Measurements from ENCODE around the gene PALS2. TPM values are rescaled to one million over a fixed set of nuclear protein-coding genes. Genes with fewer than 3 reads are reported as not detected.

Gene PALS2
- polyA plus RNA-seq, 3 donors = 9.9 to 11.4 (median 11.4) TPM

- DNase-seq (ENCODE audit: extremely low read depth in 1 of 11, low read depth in 9 of 11, low spot score in 4 of 11) = peak in 5 of 11 donors; percentile 19 to 61 (median 41)
These were observed 3.1 kb downstream of the PALS2 start for GRCh38 chr7:24576171-24577025.

GRCh38 chr7:24578052-24578451 is 4.8 kb downstream of the PALS2 start:
- no peak for DNase-seq (ENCODE audit: extremely low read depth in 1 of 11, low read depth in 9 of 11, low spot score in 4 of 11)

GRCh38 chr7:24580283-24580946 is 7.2 kb downstream of the PALS2 start:
- no peak for DNase-seq (ENCODE audit: extremely low read depth in 1 of 11, low read depth in 9 of 11, low spot score in 4 of 11)

DNA sequence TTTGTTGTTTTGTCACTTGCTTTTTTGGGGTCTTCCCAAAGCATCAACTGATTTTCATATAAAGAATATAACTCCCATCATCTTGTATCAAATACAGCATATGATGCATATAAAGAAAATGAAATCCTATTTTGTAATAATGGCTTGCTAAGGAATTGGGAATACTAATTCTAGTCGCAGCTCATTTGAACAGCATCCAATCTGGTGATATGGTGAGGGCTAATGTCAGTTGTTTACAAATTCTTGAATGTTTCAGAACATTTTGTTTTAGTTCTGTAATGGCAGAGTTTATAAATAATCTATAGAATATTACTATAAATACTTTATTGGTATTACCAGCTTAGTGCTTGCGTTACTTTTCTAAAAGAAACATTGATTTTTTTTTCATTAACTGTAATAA is 8.9 kb downstream of the PALS2 start:
- DNase-seq (ENCODE audit: extremely low read depth in 1 of 11, low read depth in 9 of 11, low spot score in 4 of 11) = no peak

DNA sequence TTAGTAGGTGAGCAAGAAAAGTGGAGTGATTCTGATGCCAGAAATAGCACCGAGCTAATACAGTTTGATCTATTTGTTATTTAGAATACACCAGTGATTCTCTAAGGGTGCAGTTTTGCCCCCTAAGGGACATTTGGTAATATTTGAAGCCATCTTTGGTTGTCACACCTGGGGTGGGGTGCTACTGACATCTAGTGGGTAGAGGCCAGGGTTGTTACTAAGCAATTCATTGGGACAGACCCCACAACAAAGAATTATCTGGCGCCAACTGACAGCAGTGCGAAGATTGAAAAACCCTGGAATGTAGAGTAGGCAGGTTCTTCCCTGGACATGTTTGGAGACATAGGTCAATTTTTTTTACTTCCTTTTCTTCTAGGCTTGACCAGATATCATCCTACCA is 14.6 kb downstream of the PALS2 start:
- DNase-seq (ENCODE audit: extremely low read depth in 1 of 11, low read depth in 9 of 11, low spot score in 4 of 11) = no peak

DNA sequence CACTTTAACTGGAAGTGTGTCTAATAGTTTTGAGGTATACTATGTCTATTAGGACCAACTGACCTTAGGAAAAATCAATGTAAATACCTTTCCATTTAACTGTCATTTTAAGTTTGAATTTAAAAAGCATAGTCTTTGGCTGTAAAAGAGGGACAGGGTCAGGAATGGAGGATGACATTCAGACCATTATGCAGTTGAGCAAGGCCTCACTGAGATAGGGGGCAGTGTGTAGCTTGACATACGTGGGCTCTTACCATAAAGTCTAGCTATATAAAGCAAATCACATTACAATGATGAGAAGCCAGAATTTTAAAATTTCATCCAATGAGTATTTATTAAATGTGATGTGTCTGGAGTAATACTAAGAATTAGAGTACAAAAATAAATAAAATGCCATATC is 17.9 kb downstream of the PALS2 start:
- DNase-seq (ENCODE audit: extremely low read depth in 1 of 11, low read depth in 9 of 11, low spot score in 4 of 11) = no peak

DNA sequence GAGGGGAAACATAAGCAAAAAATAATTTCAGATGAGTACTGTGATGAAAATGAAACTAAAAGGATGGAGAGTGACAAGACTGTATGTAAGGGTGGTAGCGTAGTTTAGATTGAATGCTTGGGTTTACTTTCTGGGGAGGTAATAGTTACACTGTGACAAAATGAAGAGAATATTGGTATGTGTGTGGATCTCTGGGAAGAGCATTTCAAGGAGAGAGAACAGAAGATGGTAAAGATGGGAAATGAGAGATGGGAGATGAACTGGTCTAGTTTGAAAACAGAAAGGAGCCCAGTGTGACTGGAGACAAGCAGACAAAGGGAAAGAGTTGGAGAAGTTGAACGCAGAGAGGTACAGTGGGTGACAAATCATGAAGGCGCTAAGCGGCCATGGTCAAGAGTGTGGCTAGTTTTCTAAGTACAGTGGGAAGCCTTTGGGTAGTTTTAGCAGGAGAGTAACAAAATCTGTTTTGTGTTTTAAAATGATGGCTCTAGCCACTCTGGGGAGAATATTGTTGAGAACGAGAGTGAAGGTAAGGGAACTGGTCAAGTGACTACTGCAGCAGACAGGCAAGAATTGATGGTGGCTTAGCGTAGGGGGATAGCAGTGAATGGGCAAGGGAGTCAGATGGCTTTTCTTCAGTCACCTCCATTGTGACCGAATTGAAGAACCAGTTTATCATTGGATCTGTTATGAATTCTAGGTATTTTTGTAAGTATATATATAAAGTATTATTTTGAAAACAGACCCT is 22.6 kb downstream of the PALS2 start:
- no peak for DNase-seq (ENCODE audit: extremely low read depth in 1 of 11, low read depth in 9 of 11, low spot score in 4 of 11)

DNA sequence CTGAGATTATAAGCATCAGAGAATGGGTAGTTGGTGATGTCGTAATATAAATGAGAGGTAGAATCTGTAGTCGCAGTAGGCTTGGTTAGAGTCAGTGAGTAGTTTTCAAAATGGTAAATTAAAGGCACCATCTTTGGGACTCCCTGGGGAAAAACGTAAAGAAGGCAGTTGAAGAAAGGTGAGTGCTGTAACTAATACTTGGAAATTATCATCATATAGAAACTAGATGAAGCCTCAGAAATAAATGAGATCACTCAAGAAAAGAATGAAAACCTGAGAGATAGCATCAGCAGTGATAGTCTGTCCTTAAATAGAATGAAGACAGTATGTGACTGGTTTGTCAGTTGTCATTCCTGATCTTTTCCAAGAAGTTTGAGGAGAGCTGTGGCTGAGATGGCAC is 23.8 kb downstream of the PALS2 start:
- DNase-seq (ENCODE audit: extremely low read depth in 1 of 11, low read depth in 9 of 11, low spot score in 4 of 11) = no peak

DNA sequence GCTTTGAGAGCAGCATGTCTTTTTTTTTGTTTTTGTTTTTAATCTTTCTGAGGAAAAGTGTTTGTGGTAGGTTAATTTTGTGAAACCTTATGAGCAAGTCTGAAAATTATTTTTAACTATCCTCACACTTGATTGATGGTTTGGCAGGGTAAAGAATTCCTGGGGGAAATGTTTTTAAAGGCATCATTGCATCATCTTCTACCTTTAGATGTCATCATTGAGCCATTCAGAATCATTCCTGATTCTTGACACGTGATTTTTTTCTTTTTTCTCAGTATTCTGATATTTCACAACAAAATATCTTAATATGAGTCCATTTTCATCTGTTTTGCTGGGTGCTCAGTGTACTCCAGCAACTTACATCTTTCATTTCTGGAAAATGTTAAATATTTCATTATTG is 28.3 kb downstream of the PALS2 start:
- no peak for DNase-seq (ENCODE audit: extremely low read depth in 1 of 11, low read depth in 9 of 11, low spot score in 4 of 11)

- no peak for DNase-seq (ENCODE audit: extremely low read depth in 1 of 11, low read depth in 9 of 11, low spot score in 4 of 11)
These were observed 29.7 kb downstream of the PALS2 start for GRCh38 chr7:24602860-24603456.

DNA sequence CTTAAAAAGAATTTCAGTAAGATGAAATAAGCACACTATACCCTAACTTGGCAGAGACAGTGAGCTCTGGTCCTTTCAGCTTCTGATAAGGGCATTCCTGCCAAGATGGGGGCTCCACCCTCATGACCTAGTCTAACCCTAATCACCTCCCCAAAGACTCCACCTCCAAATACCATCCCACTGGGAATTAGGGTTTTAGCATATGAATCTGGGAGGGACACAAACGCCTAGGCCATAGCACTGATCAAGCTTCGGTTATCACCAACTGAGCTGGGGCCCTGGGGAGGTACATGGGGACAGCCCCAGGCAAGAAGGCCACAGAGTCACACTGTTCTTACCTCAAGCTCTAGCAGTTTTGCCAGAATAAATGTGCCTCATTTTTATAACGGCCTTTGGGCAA is 31.4 kb downstream of the PALS2 start:
- DNase-seq (ENCODE audit: extremely low read depth in 1 of 11, low read depth in 9 of 11, low spot score in 4 of 11) = no peak

DNA sequence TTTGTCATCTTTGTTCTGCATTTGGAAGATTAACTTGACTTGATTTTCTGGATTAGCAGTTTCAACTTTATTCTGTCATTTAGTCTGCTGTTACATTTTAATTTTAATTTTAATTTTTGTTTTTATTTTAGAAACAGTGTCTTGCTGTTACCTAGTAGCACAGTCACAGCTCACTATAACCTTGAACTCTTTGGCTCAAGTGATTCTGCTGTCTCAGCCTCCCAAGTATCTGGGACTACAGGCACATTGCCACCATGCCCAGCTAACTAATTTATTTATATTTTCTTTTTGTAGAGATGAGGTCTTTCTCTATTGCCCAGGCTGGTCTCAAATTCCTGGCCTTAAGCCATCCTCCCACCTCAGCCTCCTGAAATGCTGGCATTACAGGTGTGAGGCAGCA is 35.3 kb downstream of the PALS2 start:
- DNase-seq (ENCODE audit: extremely low read depth in 1 of 11, low read depth in 9 of 11, low spot score in 4 of 11) = no peak

DNA sequence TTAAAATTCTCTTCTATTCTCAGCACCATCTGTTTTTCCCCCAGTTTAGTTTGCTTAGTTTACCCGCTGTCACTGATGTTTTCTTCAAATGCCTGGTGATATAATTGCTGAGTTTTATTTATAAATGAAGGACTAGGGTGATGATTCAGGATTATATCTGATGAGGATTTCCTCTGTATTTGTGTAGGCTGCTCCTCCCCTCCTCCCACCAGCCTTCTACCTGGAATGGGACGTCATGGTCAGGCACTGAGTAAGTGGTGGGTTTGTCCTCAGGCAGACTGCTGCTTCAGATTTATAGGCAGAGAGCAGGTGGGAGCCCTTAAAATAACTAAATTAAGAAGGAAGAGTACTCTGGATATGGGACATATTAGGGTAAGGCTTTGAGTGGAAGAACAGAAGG is 35.8 kb downstream of the PALS2 start:
- DNase-seq (ENCODE audit: extremely low read depth in 1 of 11, low read depth in 9 of 11, low spot score in 4 of 11) = no peak

GRCh38 chr7:24609570-24609969 is 36.3 kb downstream of the PALS2 start:
- DNase-seq (ENCODE audit: extremely low read depth in 1 of 11, low read depth in 9 of 11, low spot score in 4 of 11) = no peak

- DNase-seq (ENCODE audit: extremely low read depth in 1 of 11, low read depth in 9 of 11, low spot score in 4 of 11) = no peak
These were observed 37.9 kb downstream of the PALS2 start for GRCh38 chr7:24611130-24611529.

GRCh38 chr7:24617957-24618616 is 44.8 kb downstream of the PALS2 start:
- no peak for DNase-seq (ENCODE audit: extremely low read depth in 1 of 11, low read depth in 9 of 11, low spot score in 4 of 11)

GRCh38 chr7:24619978-24620377 is 46.7 kb downstream of the PALS2 start:
- DNase-seq (ENCODE audit: extremely low read depth in 1 of 11, low read depth in 9 of 11, low spot score in 4 of 11) = no peak

DNA sequence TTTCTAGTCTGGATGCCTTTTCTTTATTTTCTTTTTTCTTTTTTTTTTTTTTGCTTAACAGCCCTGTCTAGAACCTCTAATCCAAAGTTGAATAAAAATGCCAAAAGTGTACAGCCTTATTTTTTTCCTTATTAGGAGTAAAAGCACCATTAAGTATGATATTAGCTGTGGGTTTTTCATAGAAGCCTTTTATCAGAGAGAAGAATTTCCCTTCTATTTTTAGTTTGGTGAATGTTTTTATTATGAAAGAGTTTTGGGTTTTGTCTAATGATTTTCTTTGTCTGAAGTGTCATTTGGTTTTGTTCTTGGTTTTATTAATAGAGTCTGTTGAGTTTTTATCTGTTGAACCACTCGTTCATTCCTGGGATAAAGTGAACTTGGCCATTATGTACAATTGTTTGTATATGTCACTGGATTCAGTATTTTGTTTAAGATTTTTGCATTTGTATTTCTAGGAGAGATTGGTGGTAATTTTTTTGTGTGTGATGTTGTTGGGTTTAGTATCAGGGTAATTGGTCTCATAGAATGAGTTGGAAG is 49.5 kb downstream of the PALS2 start:
- no peak for DNase-seq (ENCODE audit: extremely low read depth in 1 of 11, low read depth in 9 of 11, low spot score in 4 of 11)

Data from renal cortex interstitium (tissue), 11 donors.